Heart left ventricle (tissue), 13 donors: ENCODE results near the gene NCAM1.

ENCODE experiments used
- CTCF ChIP-seq, 12 donors: fragments of 200-600 bp; sonication (generic) in 4 of 12; IDR thresholded peaks; one replicate each; pipeline versions ENCODE4 v1.5.0 to v1.8.0; 2018 to 2022; ENCODE audit warnings: antibody characterized with exemption in 12 of 12, mild to moderate bottlenecking in 5 of 12
- POLR2A ChIP-seq, 2 donors: fragments of 450-650 bp; IDR thresholded peaks; one replicate each; pipeline ENCODE4 v1.6.1; 2017; ENCODE audit warnings: antibody characterized with exemption in 2 of 2, mild to moderate bottlenecking in 2 of 2, moderate library complexity in 2 of 2
- donor health status: ischemic (EF 13 %, LVEDD 7.1; RV severe dilation, severe dysfunction).
- donor health status: DM: no; HTN: yes; CAD: no.
- donor health status: DM: no; HTN: no; CAD: no.
- donor health status: ischemic (EF 25% LVEDD 6.9; RV normal size, moderate dysfunction).
- donor health status: ischemic (EF 25% LVEDD 5.7; RV mildly dilated, moderate dysfunction).
- donor health status: ischemic (EF 35%, LVEDD 5.7; RV mildly dilated, moderate dysfunction).
- donor health status: nonischemic (EF 11% LVEDD 7.7; RV severe dilation, severe dysfunction).
- donor health status: DM: yes; HTN: yes; CAD: no.
- donor health status: PGD.
- donor health status: ischemic (EF 29% LVEDD 5.4; RV normal size, mild dysfunction).
- donor health status: nonischemic (EF 23%, LVEDD 6.1; RV moderate dilation, normal function).

GRCh38 chr11:113276466-113276865, 315.2 kb downstream of the NCAM1 start:
- TF ChIP-seq CTCF (IDR thresholded peaks at IDR 0.05) (no peak), POLR2A (IDR thresholded peaks at IDR 0.05) (no peak)
